Measurements from ENCODE around the gene PMAIP1. TPM values are rescaled to one million over a fixed set of nuclear protein-coding genes. Genes with fewer than 3 reads are reported as not detected.

PMAIP1 gene
- total RNA-seq, 1 experiment from 2014 or later: 52.8 TPM

DNA sequence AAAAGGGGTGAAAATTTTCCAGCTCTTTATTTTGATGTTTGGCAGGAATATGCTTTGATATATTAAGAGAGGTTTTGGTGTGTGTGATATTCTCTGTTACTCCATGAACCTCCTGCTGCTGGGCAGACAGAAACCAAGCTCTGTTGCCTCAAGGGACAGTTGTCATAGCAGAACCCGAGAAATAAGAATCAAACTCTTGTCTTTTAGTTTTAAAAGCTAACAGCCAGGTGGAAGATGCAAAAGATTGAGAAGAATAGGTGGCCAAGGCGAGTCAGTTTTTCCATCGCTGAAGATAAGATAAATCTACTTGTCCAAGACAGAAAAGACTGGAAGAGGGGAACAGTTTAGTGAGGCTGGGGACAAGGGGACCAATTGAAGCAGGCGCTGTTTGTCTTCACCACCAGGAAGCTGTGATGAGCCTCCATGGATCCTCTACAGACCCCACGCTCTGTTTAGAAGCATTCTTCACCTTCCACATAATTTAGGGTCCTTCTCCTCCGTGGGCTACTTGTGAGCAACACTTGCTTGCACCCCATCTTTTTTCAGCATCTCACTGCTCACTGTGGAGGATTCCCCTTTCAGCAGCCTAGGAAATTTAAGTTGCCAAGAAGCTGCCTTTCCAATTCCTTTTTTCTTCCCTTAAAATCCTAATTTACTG, 23.9 kb downstream of the PMAIP1 start:
- Histone ChIP-seq H3K9me3 (ENCODE audit: low read length) (no peaks in the 10 kb centered on the region), H3K4me2 (ENCODE audit: low read depth, low read length, poor library complexity, severe bottlenecking) (no peak overlapping the region), H2AFZ (ENCODE audit: low read length) (no peak overlapping the region), H3K4me3 (ENCODE audit: low read length) (no peak overlapping the region), H4K20me1 (ENCODE audit: insufficient read depth, low read depth, low read length) (no peaks in the 10 kb centered on the region), H3K36me3 (ENCODE audit: insufficient read depth, low read length) (no peaks in the 10 kb centered on the region), H3K27me3 (ENCODE audit: low read length) (no peaks in the 10 kb centered on the region), H3K27ac (ENCODE audit: low read length) (no peak overlapping the region), H3K4me1 (ENCODE audit: low read length) (peaks cover 22% of the 10 kb centered on the region), H3K79me2 (ENCODE audit: low read length) (no peaks in the 10 kb centered on the region), H3K9me2 (replicated peaks; ENCODE audit: insufficient read depth, low read length) (no peaks in the 10 kb centered on the region), H3K9ac (ENCODE audit: low read length) (no peak overlapping the region)
- no peak for DNase-seq

DNA sequence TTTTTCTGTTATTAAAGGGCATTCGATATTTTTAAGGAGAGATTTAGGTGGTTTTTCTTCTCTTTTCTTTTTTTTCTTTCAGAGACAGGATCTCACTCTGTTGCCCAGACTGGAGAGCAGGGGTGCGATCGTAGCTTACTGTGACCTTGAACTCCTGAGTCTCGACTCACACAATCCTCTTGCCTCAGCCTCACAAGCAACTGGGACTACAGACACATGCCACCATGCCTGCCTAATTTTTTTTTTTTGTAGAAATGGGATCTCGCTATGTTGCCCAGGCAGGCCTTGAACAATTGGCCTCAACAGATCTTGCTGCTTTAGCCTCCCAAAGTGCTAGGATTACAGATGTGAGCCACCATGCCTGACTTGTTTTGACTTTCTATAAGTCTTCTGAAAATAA, 26.3 kb downstream of the PMAIP1 start:
- Histone ChIP-seq H3K9me3 (ENCODE audit: low read length) (no peaks in the 10 kb centered on the region), H3K4me2 (ENCODE audit: low read depth, low read length, poor library complexity, severe bottlenecking) (no peak overlapping the region), H2AFZ (ENCODE audit: low read length) (no peak overlapping the region), H3K4me3 (ENCODE audit: low read length) (no peak overlapping the region), H3K36me3 (ENCODE audit: insufficient read depth, low read length) (no peaks in the 10 kb centered on the region), H4K20me1 (ENCODE audit: insufficient read depth, low read depth, low read length) (no peaks in the 10 kb centered on the region), H3K9ac (ENCODE audit: low read length) (no peak overlapping the region), H3K9me2 (replicated peaks; ENCODE audit: insufficient read depth, low read length) (no peaks in the 10 kb centered on the region), H3K4me1 (ENCODE audit: low read length) (peaks cover 11% of the 10 kb centered on the region), H3K27ac (ENCODE audit: low read length) (no peak overlapping the region), H3K79me2 (ENCODE audit: low read length) (no peaks in the 10 kb centered on the region), H3K27me3 (ENCODE audit: low read length) (no peaks in the 10 kb centered on the region)
- DNase-seq: no peak

DNA sequence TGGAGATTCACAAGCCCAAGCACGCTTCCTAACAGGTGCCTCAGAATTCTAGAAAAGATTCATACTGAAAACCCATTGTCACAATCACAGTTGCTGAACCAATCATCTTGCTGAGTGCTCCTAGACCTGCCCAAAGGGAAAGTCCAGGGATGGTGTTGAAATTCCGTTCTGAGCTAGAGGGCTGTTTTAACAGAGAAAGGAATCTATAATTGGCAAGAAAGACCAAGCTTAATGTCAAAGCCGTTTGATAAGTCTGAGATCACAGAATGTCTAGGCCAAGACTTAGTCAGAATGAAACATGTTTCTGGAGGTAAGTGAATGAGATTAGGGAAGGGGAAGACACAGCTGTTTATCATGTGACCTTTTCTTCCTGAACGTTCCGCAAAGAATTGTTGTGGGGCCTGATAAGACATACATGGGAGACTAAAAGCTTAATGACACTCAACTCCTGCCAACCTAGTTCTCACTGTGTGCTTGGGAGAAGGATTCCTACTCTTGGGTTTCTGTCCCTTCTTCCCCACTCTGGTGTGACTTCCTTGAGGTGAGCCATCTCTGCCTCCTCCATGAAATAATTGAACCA, 27.5 kb downstream of the PMAIP1 start:
- H3K79me2 ChIP-seq (ENCODE audit: low read length): no peaks in the 10 kb centered on the region
- DNase-seq: no peak
- no peak overlapping the region for H3K27ac ChIP-seq (ENCODE audit: low read length)
- no peaks in the 10 kb centered on the region for H3K36me3 ChIP-seq (ENCODE audit: insufficient read depth, low read length)
- no peaks in the 10 kb centered on the region for H3K27me3 ChIP-seq (ENCODE audit: low read length)
- no peak overlapping the region for H3K4me2 ChIP-seq (ENCODE audit: low read depth, low read length, poor library complexity, severe bottlenecking)
- no peaks in the 10 kb centered on the region for H3K9me2 ChIP-seq (replicated peaks; ENCODE audit: insufficient read depth, low read length)
- H3K4me3 ChIP-seq (ENCODE audit: low read length): no peak overlapping the region
- peaks cover 11% of the 10 kb centered on the region for H3K4me1 ChIP-seq (ENCODE audit: low read length)
- H4K20me1 ChIP-seq (ENCODE audit: insufficient read depth, low read depth, low read length): no peaks in the 10 kb centered on the region
- H3K9me3 ChIP-seq (ENCODE audit: low read length): no peaks in the 10 kb centered on the region
- no peak overlapping the region for H3K9ac ChIP-seq (ENCODE audit: low read length)
- H2AFZ ChIP-seq (ENCODE audit: low read length): no peak overlapping the region

DNA sequence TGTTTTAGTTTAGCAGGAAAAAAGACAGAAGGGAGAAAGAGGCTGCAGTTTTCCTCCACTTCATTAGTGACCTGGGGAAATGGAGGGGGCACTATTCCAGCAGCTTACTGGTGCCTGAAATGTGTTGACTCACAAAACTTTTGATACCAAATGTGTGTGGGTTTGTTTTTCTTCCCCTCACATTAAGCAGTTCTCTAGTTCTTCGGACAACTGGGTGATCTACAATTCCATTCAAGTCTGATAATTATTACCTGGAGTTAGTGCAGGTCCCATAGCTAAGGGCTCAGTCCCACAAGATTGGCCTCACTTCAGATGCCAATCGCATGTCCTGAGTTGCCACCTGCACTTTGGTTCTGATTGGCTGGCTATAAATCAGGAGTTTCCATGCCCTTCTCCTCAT, 28.4 kb downstream of the PMAIP1 start:
- no peak overlapping the region for H2AFZ ChIP-seq (ENCODE audit: low read length)
- H4K20me1 ChIP-seq (ENCODE audit: insufficient read depth, low read depth, low read length): no peaks in the 10 kb centered on the region
- DNase-seq: no peak
- H3K27ac ChIP-seq (ENCODE audit: low read length): no peak overlapping the region
- H3K4me2 ChIP-seq (ENCODE audit: low read depth, low read length, poor library complexity, severe bottlenecking): no peak overlapping the region
- no peak overlapping the region for H3K9ac ChIP-seq (ENCODE audit: low read length)
- peaks cover 9% of the 10 kb centered on the region for H3K4me1 ChIP-seq (ENCODE audit: low read length)
- no peak overlapping the region for H3K4me3 ChIP-seq (ENCODE audit: low read length)
- no peaks in the 10 kb centered on the region for H3K36me3 ChIP-seq (ENCODE audit: insufficient read depth, low read length)
- H3K9me3 ChIP-seq (ENCODE audit: low read length): no peaks in the 10 kb centered on the region
- no peaks in the 10 kb centered on the region for H3K27me3 ChIP-seq (ENCODE audit: low read length)
- no peaks in the 10 kb centered on the region for H3K9me2 ChIP-seq (replicated peaks; ENCODE audit: insufficient read depth, low read length)
- H3K79me2 ChIP-seq (ENCODE audit: low read length): no peaks in the 10 kb centered on the region

DNA sequence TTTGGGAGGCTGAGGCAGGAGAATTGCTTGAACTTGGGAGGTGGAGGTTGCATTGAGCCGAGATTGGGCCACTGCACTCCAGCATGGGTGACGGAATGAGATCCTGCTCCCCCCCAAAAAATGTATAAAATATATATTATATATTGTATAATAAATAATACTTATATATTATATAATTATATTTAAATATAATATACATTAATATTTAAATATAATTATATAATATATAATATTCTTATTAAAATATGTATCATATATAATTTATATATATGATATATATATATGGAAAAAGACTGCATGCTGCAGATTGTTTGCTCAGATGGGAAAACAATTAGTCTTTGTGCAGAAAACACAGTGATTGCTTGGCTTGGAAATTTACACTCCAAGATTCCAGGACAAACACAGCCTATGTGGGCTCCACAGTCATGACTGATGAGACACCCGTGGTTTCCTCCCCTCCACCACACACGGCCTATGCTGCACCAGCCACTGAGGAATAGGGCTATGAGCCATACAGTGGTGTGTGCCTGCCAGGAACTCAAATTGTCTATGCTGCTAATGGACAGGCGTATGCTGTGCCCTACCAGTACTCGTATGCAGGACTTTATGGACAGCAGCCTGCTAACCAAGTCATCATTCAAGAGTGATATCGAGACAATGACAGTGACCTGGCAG, 30.0 kb downstream of the PMAIP1 start:
- Histone ChIP-seq H3K4me2 (ENCODE audit: low read depth, low read length, poor library complexity, severe bottlenecking) (no peak overlapping the region), H4K20me1 (ENCODE audit: insufficient read depth, low read depth, low read length) (no peaks in the 10 kb centered on the region), H3K27me3 (ENCODE audit: low read length) (no peaks in the 10 kb centered on the region), H3K27ac (ENCODE audit: low read length) (no peak overlapping the region), H3K9me3 (ENCODE audit: low read length) (no peaks in the 10 kb centered on the region), H3K36me3 (ENCODE audit: insufficient read depth, low read length) (no peaks in the 10 kb centered on the region), H3K9ac (ENCODE audit: low read length) (no peak overlapping the region), H3K4me3 (ENCODE audit: low read length) (no peak overlapping the region), H3K9me2 (replicated peaks; ENCODE audit: insufficient read depth, low read length) (no peaks in the 10 kb centered on the region), H3K79me2 (ENCODE audit: low read length) (no peaks in the 10 kb centered on the region), H3K4me1 (ENCODE audit: low read length) (no peaks in the 10 kb centered on the region), H2AFZ (ENCODE audit: low read length) (no peak overlapping the region)
- DNase-seq: no peak

DNA sequence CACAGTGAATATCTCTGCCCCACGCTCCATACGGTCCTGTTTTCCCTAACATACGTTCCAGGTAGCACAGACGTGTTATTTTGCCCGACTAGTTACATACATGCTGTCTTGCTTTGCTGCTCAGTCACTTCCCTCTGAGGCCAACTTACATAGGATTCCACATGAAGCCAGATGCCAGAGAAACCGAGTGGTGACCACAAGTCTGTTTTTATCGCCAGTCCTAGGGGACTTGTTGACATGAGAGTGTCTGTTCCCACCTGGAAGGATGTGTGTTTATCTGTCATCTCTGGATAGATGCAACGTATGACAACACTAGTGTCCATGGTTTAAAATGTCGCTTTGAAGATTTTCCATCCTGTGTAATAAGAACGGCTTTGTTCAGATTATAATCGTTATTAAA, 32.6 kb downstream of the PMAIP1 start:
- Histone ChIP-seq H3K4me1 (ENCODE audit: low read length) (no peaks in the 10 kb centered on the region), H3K27ac (ENCODE audit: low read length) (no peak overlapping the region), H3K79me2 (ENCODE audit: low read length) (no peaks in the 10 kb centered on the region), H3K4me3 (ENCODE audit: low read length) (no peak overlapping the region), H3K9me3 (ENCODE audit: low read length) (no peaks in the 10 kb centered on the region), H2AFZ (ENCODE audit: low read length) (no peak overlapping the region), H3K9me2 (replicated peaks; ENCODE audit: insufficient read depth, low read length) (no peaks in the 10 kb centered on the region), H4K20me1 (ENCODE audit: insufficient read depth, low read depth, low read length) (no peaks in the 10 kb centered on the region), H3K9ac (ENCODE audit: low read length) (no peak overlapping the region), H3K36me3 (ENCODE audit: insufficient read depth, low read length) (no peaks in the 10 kb centered on the region), H3K27me3 (ENCODE audit: low read length) (no peaks in the 10 kb centered on the region), H3K4me2 (ENCODE audit: low read depth, low read length, poor library complexity, severe bottlenecking) (no peak overlapping the region)
- no peak for DNase-seq

DNA sequence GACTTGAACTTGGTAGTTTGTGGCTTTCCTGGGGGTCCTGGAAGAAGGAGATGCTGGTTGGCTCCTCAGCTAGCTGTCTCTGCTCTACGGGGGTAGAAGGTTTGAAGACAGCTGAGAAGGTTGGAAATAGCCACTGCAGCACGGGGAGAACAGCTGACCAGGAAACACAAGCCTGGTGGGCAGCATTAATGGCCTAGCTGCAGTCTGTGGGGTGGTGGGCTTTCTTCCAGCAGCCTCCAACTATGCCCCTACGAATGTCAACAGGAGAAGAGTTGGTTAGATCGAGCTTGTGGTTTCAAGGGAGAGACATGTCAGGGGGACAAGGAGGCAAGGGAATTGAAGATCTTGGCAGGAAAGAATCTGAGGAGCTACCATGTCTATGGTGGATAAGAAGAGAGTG, 38.9 kb downstream of the PMAIP1 start:
- Histone ChIP-seq H3K4me1 (ENCODE audit: low read length) (no peaks in the 10 kb centered on the region), H3K4me2 (ENCODE audit: low read depth, low read length, poor library complexity, severe bottlenecking) (no peak overlapping the region), H3K9ac (ENCODE audit: low read length) (no peak overlapping the region), H2AFZ (ENCODE audit: low read length) (no peak overlapping the region), H3K4me3 (ENCODE audit: low read length) (no peak overlapping the region), H3K79me2 (ENCODE audit: low read length) (no peaks in the 10 kb centered on the region), H3K9me3 (ENCODE audit: low read length) (no peaks in the 10 kb centered on the region), H3K9me2 (replicated peaks; ENCODE audit: insufficient read depth, low read length) (no peaks in the 10 kb centered on the region), H4K20me1 (ENCODE audit: insufficient read depth, low read depth, low read length) (no peaks in the 10 kb centered on the region), H3K27me3 (ENCODE audit: low read length) (no peaks in the 10 kb centered on the region), H3K27ac (ENCODE audit: low read length) (no peak overlapping the region), H3K36me3 (ENCODE audit: insufficient read depth, low read length) (no peaks in the 10 kb centered on the region)
- no peak for DNase-seq

DNA sequence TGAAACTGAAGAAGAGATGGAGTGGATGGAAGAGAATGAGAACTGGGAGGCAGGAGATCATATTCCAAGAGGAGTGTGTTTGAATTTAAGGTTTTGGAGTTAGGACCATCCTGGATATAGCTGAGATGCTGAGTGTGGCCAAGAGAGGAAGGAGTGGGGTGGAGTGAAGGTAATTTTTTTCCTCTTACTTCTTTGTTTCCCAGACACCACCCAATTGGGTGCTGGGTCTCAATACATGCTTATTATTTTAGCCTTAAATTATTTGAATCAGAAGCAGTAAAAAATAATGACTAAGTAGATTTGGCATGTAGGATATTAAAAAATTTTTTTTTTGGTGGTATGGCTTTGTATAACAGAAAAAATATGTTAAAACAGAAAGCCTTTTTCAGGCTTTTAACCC, 39.3 kb downstream of the PMAIP1 start:
- H4K20me1 ChIP-seq (ENCODE audit: insufficient read depth, low read depth, low read length): no peaks in the 10 kb centered on the region
- H3K9me3 ChIP-seq (ENCODE audit: low read length): no peaks in the 10 kb centered on the region
- H3K9me2 ChIP-seq (replicated peaks; ENCODE audit: insufficient read depth, low read length): no peaks in the 10 kb centered on the region
- H3K9ac ChIP-seq (ENCODE audit: low read length): no peak overlapping the region
- H3K27me3 ChIP-seq (ENCODE audit: low read length): no peaks in the 10 kb centered on the region
- no peak overlapping the region for H3K4me2 ChIP-seq (ENCODE audit: low read depth, low read length, poor library complexity, severe bottlenecking)
- no peak overlapping the region for H2AFZ ChIP-seq (ENCODE audit: low read length)
- H3K4me1 ChIP-seq (ENCODE audit: low read length): no peaks in the 10 kb centered on the region
- DNase-seq: no peak
- no peak overlapping the region for H3K4me3 ChIP-seq (ENCODE audit: low read length)
- H3K27ac ChIP-seq (ENCODE audit: low read length): no peak overlapping the region
- H3K79me2 ChIP-seq (ENCODE audit: low read length): no peaks in the 10 kb centered on the region
- H3K36me3 ChIP-seq (ENCODE audit: insufficient read depth, low read length): no peaks in the 10 kb centered on the region

Measured in Karpas-422 (cell line).